IMR-90 (cell line): Measurements from ENCODE around the gene IRF2. TPM values are rescaled to one million over a fixed set of nuclear protein-coding genes. Genes with fewer than 3 reads are reported as not detected.

Experiments
- ATAC-seq: fragments of 200-7000 bp; cut with Tn5 transposase; 2 replicates; pipeline ENCODE4 v1.9.1; 2020; ENCODE audit warnings: low read depth, mild to moderate bottlenecking, moderate library complexity
- BruUV-seq: library from RNA; stranded (reverse); fragments of 400-500 nt; replicated peaks from 2 replicates; lab custom pipeline; 2021; lab: Mats Ljungman, UMichigan
- CTCF ChIA-PET: fragments of 300-600 bp; formaldehyde crosslinking; extraction: SDS; loops from one replicate; lab custom pipeline; 2021; ENCODE audit warnings: antibody characterized with exemption; lab: Yijun Ruan, JAX
- POLR2A ChIA-PET: fragments of 300-600 bp; sonication (Branson Sonifier 250); formaldehyde crosslinking; loops from one replicate; lab custom pipeline; 2022; ENCODE audit warnings: antibody characterized with exemption; ENCODE audit not compliant: unreplicated experiment; lab: Charles Lee
- DNase-seq: peaks from one replicate; pipeline ENCODE4 v3.0.0; 2013
- H2AFZ ChIP-seq: replicated peaks from 2 replicates; pipeline ENCODE3; 2013; ENCODE audit warnings: low read length, mild to moderate bottlenecking; ENCODE audit not compliant: poor library complexity
- H2AK5ac ChIP-seq: 2 replicates; pipeline ENCODE4 v1.6.1; 2013; ENCODE audit warnings: low read depth, low read length, inconsistent platforms
- H2AK9ac ChIP-seq: replicated peaks from 2 replicates; pipeline ENCODE3; 2013; ENCODE audit warnings: mild to moderate bottlenecking, low read depth, low read length, moderate library complexity; ENCODE audit not compliant: poor library complexity
- H2BK120ac ChIP-seq: 2 replicates; pipeline ENCODE4 v1.6.1; 2013; ENCODE audit warnings: low read depth, low read length, inconsistent platforms
- H2BK15ac ChIP-seq: 3 replicates; pipeline ENCODE4 v1.6.1; 2013; ENCODE audit warnings: low read depth, low read length, inconsistent platforms
- H2BK20ac ChIP-seq: 2 replicates; pipeline ENCODE4 v1.6.1; 2013; ENCODE audit warnings: low read depth, mild to moderate bottlenecking, inconsistent platforms, low read length, moderate library complexity
- H2BK5ac ChIP-seq: 2 replicates; pipeline ENCODE4 v1.6.1; 2013; ENCODE audit warnings: mild to moderate bottlenecking, low read depth, low read length, inconsistent platforms; ENCODE audit not compliant: poor library complexity, severe bottlenecking
- H3K14ac ChIP-seq: replicated peaks from 2 replicates; pipeline ENCODE4 v1.6.1; 2013; ENCODE audit warnings: low read depth, low read length, inconsistent platforms
- H3K18ac ChIP-seq: 2 replicates; pipeline ENCODE4 v1.6.1; 2013; ENCODE audit warnings: low read depth, low read length, control low read depth
- H3K23ac ChIP-seq: 2 replicates; pipeline ENCODE4 v1.6.1; 2013; ENCODE audit warnings: low read depth, low read length, inconsistent platforms
- H3K27ac ChIP-seq: 2 replicates; pipeline ENCODE4 v1.5.1; 2013; ENCODE audit warnings: mild to moderate bottlenecking, control low read depth, low read length; ENCODE audit not compliant: insufficient read depth
- H3K27me3 ChIP-seq: 2 replicates; pipeline ENCODE4 v1.6.1; 2013; ENCODE audit warnings: low read length; ENCODE audit not compliant: control insufficient read depth, insufficient read depth
- H3K36me3 ChIP-seq: 2 replicates; pipeline ENCODE4 v1.6.1; 2013; ENCODE audit warnings: low read length, mixed read lengths; ENCODE audit not compliant: control insufficient read depth, insufficient read depth
- H3K4ac ChIP-seq: 2 replicates; pipeline ENCODE4 v1.6.1; 2013; ENCODE audit warnings: low read depth, low read length, inconsistent platforms
- H3K4me1 ChIP-seq: 2 replicates; pipeline ENCODE4 v1.6.1; 2013; ENCODE audit warnings: low read length, mixed read lengths; ENCODE audit not compliant: control insufficient read depth, insufficient read depth
- H3K4me2 ChIP-seq: 2 replicates; pipeline ENCODE4 v1.6.1; 2013; ENCODE audit warnings: low read depth, mild to moderate bottlenecking, control low read depth, low read length, moderate library complexity
- H3K4me3 ChIP-seq: 2 replicates; pipeline ENCODE4 v1.5.1; 2013; ENCODE audit warnings: low read depth, mild to moderate bottlenecking, control low read depth, low read length, moderate library complexity; ENCODE audit not compliant: insufficient read depth
- H3K56ac ChIP-seq: 2 replicates; pipeline ENCODE4 v1.6.1; 2013; ENCODE audit warnings: low read length, inconsistent platforms; ENCODE audit not compliant: insufficient read depth; ENCODE audit errors: extremely low read depth
- H3K79me1 ChIP-seq, 2 experiments: 2 replicates each; pipeline ENCODE4 v1.6.1; 2013; ENCODE audit warnings: low read length in 2 of 2, inconsistent platforms in 1 of 2, low read depth in 1 of 2
- H3K9ac ChIP-seq: 2 replicates; pipeline ENCODE4 v1.6.1; 2013; ENCODE audit warnings: low read depth, low read length, control low read depth
- H3K9me1 ChIP-seq: 2 replicates; pipeline ENCODE4 v1.6.1; 2013; ENCODE audit warnings: low read length, inconsistent platforms; ENCODE audit not compliant: insufficient read depth
- H3K9me3 ChIP-seq: 2 replicates; pipeline ENCODE4 v1.6.1; 2013; ENCODE audit warnings: low read length; ENCODE audit not compliant: control insufficient read depth, insufficient read depth
- H4K20me1 ChIP-seq: 2 replicates; pipeline ENCODE4 v1.6.1; 2013; ENCODE audit warnings: low read length, inconsistent platforms; ENCODE audit not compliant: insufficient read depth
- H4K5ac ChIP-seq: 2 replicates; pipeline ENCODE4 v1.6.1; 2013; ENCODE audit warnings: mild to moderate bottlenecking, low read depth, low read length, control low read depth
- H4K8ac ChIP-seq, 2 experiments: 2 replicates each; pipeline ENCODE4 v1.6.1; 2013; ENCODE audit warnings: low read depth in 2 of 2, low read length in 2 of 2, control low read depth in 1 of 2, inconsistent platforms in 1 of 2
- H4K91ac ChIP-seq: 2 replicates; pipeline ENCODE4 v1.6.1; 2013; ENCODE audit warnings: low read depth, low read length, inconsistent platforms; ENCODE audit not compliant: insufficient read depth
- CHD1 ChIP-seq: IDR thresholded peaks from 2 replicates; pipeline ENCODE4 v1.6.1; 2012; ENCODE audit warnings: low read depth, low read length, improper control_type of control experiment
- CTCF ChIP-seq: conservative IDR thresholded peaks from 2 replicates; pipeline ENCODE4 v1.5.1; 2012; ENCODE audit warnings: mild to moderate bottlenecking, low read depth, low read length, improper control_type of control experiment
- MXI1 ChIP-seq: IDR thresholded peaks from 2 replicates; pipeline ENCODE4 v1.6.1; 2012; ENCODE audit warnings: low read depth, mild to moderate bottlenecking, low read length, moderate library complexity, borderline replicate concordance
- NFE2L2 ChIP-seq: fragments of 150-350 bp; IDR thresholded peaks from 2 replicates; pipeline ENCODE4 v1.6.1; 2016; ENCODE audit warnings: low read depth, mild to moderate bottlenecking, low read length
- RFX5 ChIP-seq: IDR thresholded peaks from 2 replicates; pipeline ENCODE4 v1.8.0; 2012; ENCODE audit warnings: low read depth, mild to moderate bottlenecking, low read length, moderate library complexity
- SMC3 ChIP-seq: fragments of 150-350 bp; IDR thresholded peaks from 2 replicates; pipeline ENCODE4 v1.6.1; 2016; ENCODE audit warnings: low read depth, mild to moderate bottlenecking, antibody characterized with exemption, low read length, moderate library complexity
- WGBS, 2 experiments: methylation state at CpG; one replicate each; pipeline versions ENCODE4 v1.1.5 to v1.1.7; 2013; ENCODE audit warnings: missing lambda C conversion rate in 2 of 2; ENCODE audit not compliant: insufficient read length in 1 of 2; ENCODE audit errors: extremely low coverage in 2 of 2; 5-methylcytosine and 5-hydroxymethylcytosine counted together
- dilution Hi-C: fragments of 300-500 bp; cut with HindIII; formaldehyde crosslinking; loops from one replicate; pipeline ENCODE4 v1.14.3; 2018; ENCODE audit warnings: low sequenced_read_pairs; ENCODE audit not compliant: unreplicated experiment
- in situ Hi-C: fragments of 300-500 bp; cut with MboI; formaldehyde crosslinking; loops from 3 replicates; pipeline ENCODE4 v1.14.3; 2019; ENCODE audit warnings: low sequenced_read_pairs, inconsistent platforms, mixed read lengths
- intact Hi-C: fragments of 100-400 bp; cut with micrococcal nuclease; formaldehyde crosslinking; loops from 2 replicates; pipeline ENCODE4 v1.10.0; 2022
- polyA plus RNA-seq, 3 experiments: library from polyadenylated mRNA; depleted of rRNA; stranded (reverse); fragments of >200 nt; gene quantifications; 2 replicates each; pipeline ENCODE4 v1.2.3, GENCODE V29; 2012; ENCODE audit warnings: low replicate concordance in 1 of 3
- total RNA-seq: library from RNA; depleted of rRNA; stranded (reverse); fragments of >200 nt; gene quantifications from 2 replicates; pipeline ENCODE4 v1.2.3, GENCODE V29; 2012

Gene IRF2
- total and polyA plus RNA-seq, 2 of the 4 experiments (the other 2 are of a cell fraction): 16.5 to 21.9 TPM

- ATAC-seq: no peak
- H4K5ac ChIP-seq: no peak overlapping the region
- H2AK9ac ChIP-seq: no peak overlapping the region
- no peak overlapping the region for H2BK5ac ChIP-seq
- no peak overlapping the region; the same call in 1 of the 2 replicates for H4K91ac ChIP-seq
- BruUV-seq: no TSS peak
- H2BK120ac ChIP-seq: no peak overlapping the region; the same call in 1 of the 2 replicates
- H2AFZ ChIP-seq: no peak overlapping the region
- peak overlapping the region; percentile 56 for H2AK5ac ChIP-seq
- H3K23ac ChIP-seq: no peak overlapping the region
- no peak overlapping the region for H3K27ac ChIP-seq
- 0 out of 2 replicates have a peak, but pooled peaks cover 2% of the 10 kb centered on the region for H3K9me3 ChIP-seq
- no peak overlapping the region for H4K8ac ChIP-seq
- 98% methylated on average over 17 of the region's 24 CpGs; no CpG with 5 or more reads in 1 of the 2 experiments for WGBS, 2 experiments
- peaks cover 11% of the 10 kb centered on the region; the same call in 1 of the 2 replicates for H3K9me1 ChIP-seq
- no peak overlapping the region for H3K4me2 ChIP-seq
- H3K9ac ChIP-seq: no peak overlapping the region
- CTCF ChIA-PET: no interaction called here
- dilution Hi-C loops: no loop called here
- no peak overlapping the region for H2BK20ac ChIP-seq
- DNase-seq: no peak
- no peak overlapping the region; the same call in 1 of the 2 replicates for H3K56ac ChIP-seq
- peaks cover 13% of the 10 kb centered on the region for H3K4me1 ChIP-seq
- in situ Hi-C loops: no loop called here
- H3K18ac ChIP-seq: peak overlapping the region; percentile 35
- no peak for TF ChIP-seq RFX5
- no peak for TF ChIP-seq NFE2L2
- TF ChIP-seq MXI1: no peak
- TF ChIP-seq CHD1: no peak
- no peak for TF ChIP-seq CTCF
- no peak for TF ChIP-seq SMC3
- POLR2A ChIA-PET: no interaction called here
- peaks cover 40% of the 10 kb centered on the region for H3K36me3 ChIP-seq
- intact Hi-C loops: no loop called here
- no peak overlapping the region for H3K4me3 ChIP-seq
- no peaks in the 10 kb centered on the region for H3K27me3 ChIP-seq
- H2BK15ac ChIP-seq: no peak overlapping the region; the same call in 2 of the 3 replicates
- H3K79me1 ChIP-seq: peaks cover 8 to 32% of the 10 kb centered on the region in 2 experiments; a peak in 3 of 4 replicates
- no peaks in the 10 kb centered on the region for H4K20me1 ChIP-seq
- H3K4ac ChIP-seq: peak overlapping the region; percentile 14
- H3K14ac ChIP-seq: no peak overlapping the region
Observed at GRCh38 chr4:184398741-184399511, 75.4 kb downstream of the IRF2 start.
